Neutrophil (primary cell): Measurements from ENCODE around the gene NUB1.

Experiments
- H3K27ac ChIP-seq: fragments of 200-600 bp; sonication (generic); 2 replicates; pipeline ENCODE4 v1.5.1; 2016; ENCODE audit warnings: mild to moderate bottlenecking, moderate library complexity
- H3K27me3 ChIP-seq: fragments of 200-600 bp; sonication (generic); 2 replicates; pipeline ENCODE4 v1.6.0; 2016; ENCODE audit warnings: mild to moderate bottlenecking
- H3K36me3 ChIP-seq: fragments of 200-600 bp; sonication (generic); 2 replicates; pipeline ENCODE4 v1.5.1; 2017
- H3K4me1 ChIP-seq, 2 experiments: fragments of 200-600 bp in 1 of 2; sonication (generic) in 1 of 2; 1 replicate in 1 of 2; 2 replicates in 1 of 2; pipeline versions ENCODE4 v1.5.1 to v1.6.1; 2013 to 2016; ENCODE audit warnings: low read depth in 1 of 2, low read length in 1 of 2, mild to moderate bottlenecking in 1 of 2, moderate library complexity in 1 of 2; ENCODE audit not compliant: control insufficient read depth in 1 of 2, insufficient read depth in 1 of 2
- H3K4me3 ChIP-seq, 2 experiments: fragments of 200-600 bp in 1 of 2; sonication (generic) in 1 of 2; 1 replicate in 1 of 2; 2 replicates in 1 of 2; pipeline ENCODE4 v1.5.1; 2013 to 2016; ENCODE audit warnings: low read depth in 1 of 2, low read length in 1 of 2, mild to moderate bottlenecking in 1 of 2, moderate library complexity in 1 of 2
- H3K9me3 ChIP-seq: fragments of 200-600 bp; sonication (generic); 2 replicates; pipeline ENCODE4 v1.5.1; 2016
- CTCF ChIP-seq: fragments of 200-600 bp; sonication (generic); IDR thresholded peaks from 2 replicates; pipeline ENCODE4 v1.5.1; 2016; ENCODE audit warnings: antibody characterized with exemption

NUB1 gene

GRCh38 chr7:151372612-151373265, 31.1 kb downstream of the NUB1 start:
- Histone ChIP-seq H3K9me3 (no peaks in the 10 kb centered on the region), H3K27ac (no peak overlapping the region), H3K36me3 (peaks cover 97% of the 10 kb centered on the region), H3K27me3 (no peaks in the 10 kb centered on the region), H3K4me3 (no peak overlapping the region), H3K4me1 (peaks cover 0 to 5% of the 10 kb centered on the region in 2 experiments)
- TF ChIP-seq CTCF: no peak

- TF ChIP-seq CTCF: no peak
- H3K36me3 ChIP-seq: peaks cover 97% of the 10 kb centered on the region
Measured at GRCh38 chr7:151373599-151373998, 32.0 kb downstream of the NUB1 start.

GRCh38 chr7:151374139-151374538, 32.5 kb downstream of the NUB1 start:
- Histone ChIP-seq H3K4me3 (no peak overlapping the region), H3K27me3 (no peaks in the 10 kb centered on the region), H3K4me1 (no peaks in the 10 kb centered on the region), H3K36me3 (peaks cover 97% of the 10 kb centered on the region), H3K9me3 (no peaks in the 10 kb centered on the region), H3K27ac (no peak overlapping the region)
- TF ChIP-seq CTCF: no peak

More at GRCh38 chr7:151373599-151373998, 32.0 kb downstream of the NUB1 start:
- no peaks in the 10 kb centered on the region for H3K27me3 ChIP-seq
- no peak overlapping the region for H3K27ac ChIP-seq
- no peaks in the 10 kb centered on the region for H3K9me3 ChIP-seq
- no peak overlapping the region for H3K4me3 ChIP-seq
- H3K4me1 ChIP-seq: no peaks in the 10 kb centered on the region

DNA sequence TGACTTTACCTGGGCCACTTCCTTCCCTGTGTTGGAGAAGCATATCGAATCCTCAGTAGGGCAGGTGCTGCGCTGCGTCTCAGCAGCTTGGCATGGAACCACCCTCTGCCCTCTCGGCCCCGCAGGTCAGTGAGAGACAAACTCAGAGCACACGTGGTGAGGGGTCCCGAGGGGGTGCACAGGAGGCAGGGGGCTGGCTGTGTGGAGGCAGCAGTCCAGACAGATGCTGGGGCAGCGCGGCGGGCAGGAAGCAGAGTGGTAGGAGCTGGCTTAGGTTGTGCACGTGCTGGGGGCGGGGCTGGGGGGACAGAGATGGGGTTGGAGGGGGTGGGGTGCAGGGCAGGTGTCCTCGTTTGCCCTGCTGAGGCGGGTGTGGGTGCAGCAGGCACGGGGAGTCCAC, 33.1 kb downstream of the NUB1 start:
- H3K27me3 ChIP-seq: peaks cover under 1% of the 10 kb centered on the region
- H3K36me3 ChIP-seq: peaks cover 97% of the 10 kb centered on the region
- H3K4me3 ChIP-seq: no peak overlapping the region

GRCh38 chr7:151375530-151376217, 34.1 kb downstream of the NUB1 start:
- no peaks in the 10 kb centered on the region for H3K4me1 ChIP-seq
- no peak overlapping the region for H3K27ac ChIP-seq
- peaks cover 10% of the 10 kb centered on the region for H3K27me3 ChIP-seq
- no peak overlapping the region for H3K4me3 ChIP-seq
- H3K9me3 ChIP-seq: no peaks in the 10 kb centered on the region
- no peak for TF ChIP-seq CTCF
- peaks cover 94% of the 10 kb centered on the region for H3K36me3 ChIP-seq

More for the DNA sequence above, 33.1 kb downstream of the NUB1 start:
- Histone ChIP-seq H3K9me3 (no peaks in the 10 kb centered on the region), H3K4me1 (no peaks in the 10 kb centered on the region), H3K27ac (no peak overlapping the region)
- TF ChIP-seq CTCF: no peak
